T-helper 22 cell (primary cell): ENCODE data around the gene KCNK13.
"Not testable (repeated sequence)": the region's sequence is repeated elsewhere in the genome, so short reads cannot be mapped to it uniquely, and the experiment has no call there.

Experiments
- DNase-seq: peaks from one replicate; pipeline ENCODE4 v3.0.0-alpha.2; 2020; ENCODE audit warnings: low read depth

The KCNK13 gene

DNA sequence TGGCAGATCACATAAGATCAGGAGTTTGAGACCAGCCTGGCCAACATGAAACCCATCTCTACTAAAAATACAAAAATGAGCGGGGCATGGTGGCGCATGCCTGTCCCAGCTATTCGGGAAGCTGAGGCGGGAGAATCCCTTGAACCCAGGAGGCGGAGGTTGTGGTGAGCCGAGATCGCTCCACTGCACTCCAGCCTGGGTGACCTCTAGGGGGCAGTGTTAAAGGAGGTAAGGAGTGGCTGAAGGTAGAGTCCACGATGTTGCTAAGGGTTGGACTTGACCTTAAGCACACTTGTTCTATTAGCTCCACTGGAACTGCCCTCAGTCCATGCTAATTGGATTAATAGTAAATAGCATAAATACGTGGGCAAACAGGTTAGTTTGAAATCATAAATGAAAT lies 132.1 kb downstream of the KCNK13 start:
- DNase-seq = no peak

- DNase-seq = no peak
Measured at GRCh38 chr14:90194706-90195105, 132.9 kb downstream of the KCNK13 start.

GRCh38 chr14:90198541-90199060 lies 136.8 kb downstream of the KCNK13 start:
- no peak for DNase-seq

DNA sequence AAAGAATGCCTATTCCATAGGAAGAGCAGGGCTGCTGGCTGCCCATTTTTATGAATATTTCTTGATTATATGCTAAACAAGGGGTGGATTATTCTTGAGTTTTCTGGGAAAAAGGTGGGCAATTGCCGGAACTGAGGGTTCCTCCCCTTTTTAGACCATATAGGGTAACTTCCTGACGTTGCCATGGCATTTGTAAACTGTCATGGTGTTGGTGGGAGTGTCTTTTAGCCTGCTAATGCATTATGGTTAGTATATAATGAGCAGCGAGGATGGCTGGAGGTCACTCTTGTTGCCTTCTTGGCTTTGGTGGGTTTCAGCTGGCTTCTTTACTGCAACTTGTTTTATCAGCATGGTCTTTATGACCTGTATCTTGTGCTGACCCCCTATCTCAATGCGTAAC lies 138.8 kb downstream of the KCNK13 start:
- not testable (repeated sequence) for DNase-seq

GRCh38 chr14:90201344-90201743 lies 139.6 kb downstream of the KCNK13 start:
- no peak for DNase-seq

DNA sequence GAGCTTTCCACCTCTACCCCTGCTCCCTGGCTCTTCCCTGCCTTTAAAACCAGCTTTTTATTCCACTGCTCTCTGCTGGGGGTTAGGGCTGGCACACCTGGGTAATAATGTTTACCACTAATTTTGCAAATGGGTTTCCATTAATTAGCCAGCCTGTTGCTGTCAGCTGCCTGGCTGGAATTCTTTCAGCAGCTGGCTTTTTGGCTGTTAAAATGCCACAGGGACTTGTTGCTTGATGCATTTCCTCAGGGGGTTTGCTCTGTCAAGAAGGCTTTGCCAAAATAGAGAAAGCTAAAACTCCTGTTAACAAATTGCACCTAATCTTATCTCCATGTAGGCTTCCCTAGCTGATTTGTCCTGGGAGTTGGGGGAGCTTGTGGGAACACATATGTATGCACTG lies 142.7 kb downstream of the KCNK13 start:
- no peak for DNase-seq

GRCh38 chr14:90213099-90213748 lies 151.4 kb downstream of the KCNK13 start:
- DNase-seq = no peak

- no peak for DNase-seq
Measured at GRCh38 chr14:90228478-90228877, 166.7 kb downstream of the KCNK13 start.

- DNase-seq = not testable (repeated sequence)
Measured at GRCh38 chr14:90229942-90230341, 168.1 kb downstream of the KCNK13 start.
